Astrocyte (in vitro differentiated cells and primary cell): ENCODE results near the gene CACNA1B.

ENCODE experiments used
- CTCF ChIP-seq: IDR thresholded peaks from 2 replicates; pipeline ENCODE4 v1.5.1; 2011; ENCODE audit warnings: low read depth, mild to moderate bottlenecking, inconsistent platforms, low read length, moderate library complexity; ENCODE audit not compliant: insufficient read depth
- EZH2 ChIP-seq: IDR thresholded peaks from 2 replicates; pipeline ENCODE4 v1.6.1; 2012; ENCODE audit warnings: mild to moderate bottlenecking, low read length, inconsistent platforms; ENCODE audit not compliant: insufficient read depth

GRCh38 chr9:137989156-137989555 lies 111.6 kb downstream of the CACNA1B start:
- TF ChIP-seq CTCF: no peak
- no peak for TF ChIP-seq EZH2
